G401.6 (cell line): Measurements from ENCODE around the gene SUPT3H.
"Not testable (repeated sequence)": the region's sequence is repeated elsewhere in the genome, so short reads cannot be mapped to it uniquely, and the experiment has no call there.

Experiments
- FAIRE-seq: peaks from 2 replicates; lab custom pipeline; 2012; peaks lifted over from hg19 to GRCh38; lab: Jason Lieb, UNC

The SUPT3H gene

DNA sequence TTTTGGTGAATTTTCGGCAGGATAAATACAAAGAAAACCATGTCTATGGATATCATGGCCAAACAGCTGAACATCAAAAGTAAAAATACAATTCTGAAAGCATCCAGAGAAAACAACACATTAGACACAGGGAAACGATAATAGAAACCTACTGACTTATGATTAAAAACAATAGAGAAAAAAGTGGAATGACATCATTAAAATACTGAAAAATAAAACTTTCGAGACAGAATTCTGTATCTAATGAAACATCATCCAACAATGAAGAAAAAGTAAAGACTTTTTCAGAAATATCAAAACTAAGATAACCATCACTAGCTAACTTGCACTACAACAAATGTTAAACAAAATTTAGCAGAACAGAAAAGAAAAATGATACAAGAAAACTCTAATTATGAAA lies 434.2 kb downstream of the SUPT3H start:
- FAIRE-seq = no peak

DNA sequence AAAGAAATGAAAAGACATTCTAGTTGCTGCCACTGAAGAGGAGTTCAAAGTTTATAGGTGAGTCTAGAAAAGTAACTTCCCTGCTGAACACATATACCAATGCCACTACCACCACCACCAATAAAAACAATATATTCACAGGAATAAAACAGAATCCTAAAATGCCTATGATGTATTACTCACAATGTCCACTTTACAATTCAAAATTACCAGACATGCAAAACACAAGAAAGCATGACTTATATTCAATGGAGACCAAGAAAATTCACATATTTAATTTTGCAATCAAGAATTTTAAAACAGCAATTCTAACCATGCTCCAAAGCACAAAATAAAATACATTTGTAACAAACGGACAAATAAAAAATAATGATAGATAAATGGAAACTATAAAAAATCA lies 434.9 kb downstream of the SUPT3H start:
- peak; percentile 73 for FAIRE-seq

DNA sequence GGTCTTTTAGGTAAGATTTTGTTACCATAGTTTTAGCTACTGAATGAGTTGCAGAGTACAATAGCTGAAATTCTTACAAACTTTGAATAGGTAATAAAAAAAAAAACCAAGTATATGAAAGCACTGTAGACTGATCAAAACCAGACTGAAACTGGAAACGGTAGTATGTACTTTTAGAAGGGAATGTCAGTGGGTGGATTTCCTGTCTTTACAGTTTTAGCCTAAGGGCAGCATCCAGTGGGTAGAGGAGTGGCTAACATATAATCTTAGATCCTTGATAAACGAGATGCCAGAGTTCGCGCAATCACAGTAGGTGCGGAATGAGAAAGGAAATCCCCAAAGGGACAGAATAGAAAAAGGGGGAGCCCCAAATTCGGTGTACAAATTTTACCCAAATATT lies 435.5 kb downstream of the SUPT3H start:
- FAIRE-seq = no peak

DNA sequence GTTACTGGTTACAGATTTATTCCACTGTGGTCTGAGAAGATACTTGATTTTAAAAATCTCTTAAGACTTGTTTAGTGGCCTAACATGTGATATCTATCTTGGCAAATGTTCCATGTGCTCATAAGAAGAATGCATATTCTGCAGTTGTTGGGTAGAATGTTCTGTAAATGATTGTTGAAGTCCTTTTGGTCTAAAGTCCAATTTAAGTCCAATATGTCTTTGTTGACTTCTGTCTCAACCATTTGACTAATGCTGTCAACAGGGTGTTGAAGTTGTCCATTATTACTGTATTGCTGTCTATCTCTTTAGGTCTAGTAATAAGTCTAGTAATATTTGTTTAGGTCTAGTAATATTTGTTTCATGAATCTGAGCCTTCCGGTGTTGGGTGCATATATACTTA lies 437.4 kb downstream of the SUPT3H start:
- FAIRE-seq = no peak

DNA sequence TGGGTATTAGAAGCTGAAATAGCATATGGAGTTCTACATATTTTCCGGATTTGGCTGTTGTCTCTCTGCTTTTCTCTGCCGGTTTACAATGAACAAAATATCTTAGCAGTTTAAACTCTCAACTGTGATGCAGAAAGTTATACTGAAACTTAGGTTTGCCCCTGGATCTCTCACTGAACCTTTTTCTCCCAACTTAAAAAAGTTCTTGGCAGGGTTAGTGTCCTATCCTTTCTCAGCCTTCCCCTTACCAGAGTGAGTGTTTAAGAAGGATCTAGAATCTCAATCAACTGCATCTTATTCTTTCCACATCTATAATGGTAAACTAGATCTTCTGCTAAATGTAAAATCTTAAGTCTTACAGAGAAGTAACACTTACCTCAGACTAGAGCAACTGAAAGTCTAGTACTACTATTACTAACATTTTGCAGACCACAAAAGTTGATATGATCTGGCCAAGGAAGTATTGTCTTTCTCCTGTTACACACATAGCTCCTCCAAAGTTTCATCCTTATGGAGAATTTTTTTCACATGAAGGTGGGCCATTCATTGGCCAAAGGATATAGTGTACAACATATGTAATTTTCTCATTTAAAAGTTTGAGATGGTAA lies 441.9 kb downstream of the SUPT3H start:
- no peak for FAIRE-seq

DNA sequence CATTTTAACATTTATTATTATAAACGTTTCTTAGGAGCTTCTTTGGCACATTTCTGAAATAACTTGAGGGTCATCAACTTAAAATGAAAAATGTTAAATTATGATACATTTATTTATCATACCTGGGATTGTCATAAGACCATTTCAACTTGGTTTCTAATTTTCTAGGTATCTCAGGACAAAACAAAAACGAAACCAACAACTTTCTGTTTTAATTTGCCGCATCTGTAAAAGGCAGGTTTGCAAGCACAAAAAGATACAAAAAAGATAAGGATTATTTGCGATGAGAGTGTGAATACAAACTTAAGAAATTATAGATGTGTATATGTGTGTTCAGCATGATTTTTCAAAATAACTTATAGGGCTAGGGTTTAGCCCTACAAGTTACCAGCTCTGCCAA lies 444.6 kb downstream of the SUPT3H start:
- no peak for FAIRE-seq

DNA sequence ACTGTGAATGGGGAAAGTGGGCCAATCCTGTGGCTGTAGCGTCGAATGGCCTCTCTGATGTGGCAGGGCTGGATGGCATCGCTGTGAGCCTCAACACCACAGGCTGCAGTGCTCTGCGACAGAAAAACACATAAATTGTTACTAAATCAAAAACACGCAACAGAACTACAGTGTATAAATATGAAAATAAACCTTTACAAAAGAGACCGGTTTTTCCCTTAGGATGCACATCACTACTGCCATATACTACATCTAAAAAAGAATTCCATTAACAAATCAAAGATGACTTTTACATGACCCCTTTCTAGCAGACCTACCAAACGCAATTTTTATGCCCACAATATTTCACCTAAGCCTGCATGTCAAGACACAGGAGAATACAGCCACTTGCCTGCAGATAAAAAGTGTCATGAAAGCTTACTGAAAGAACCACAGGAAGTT lies 445.1 kb downstream of the SUPT3H start:
- no peak for FAIRE-seq

DNA sequence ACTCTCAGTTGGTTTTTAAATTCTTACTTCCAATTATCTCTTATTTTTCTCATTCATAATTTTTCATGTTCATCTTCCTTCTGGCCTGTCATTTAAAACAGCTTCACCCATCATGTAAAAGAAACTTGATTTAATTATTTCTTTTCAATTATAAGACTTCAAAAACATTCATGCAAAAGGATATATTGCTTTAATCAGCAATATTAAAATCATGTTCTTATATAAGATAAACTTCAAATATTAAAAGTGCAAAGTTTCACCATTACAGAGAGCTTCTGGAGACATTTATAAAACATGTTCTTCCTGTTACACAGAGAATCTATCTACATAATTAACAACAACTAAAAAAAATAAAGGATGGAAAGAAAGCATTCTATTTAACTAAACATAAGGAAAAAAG lies 446.3 kb downstream of the SUPT3H start:
- FAIRE-seq = no peak

DNA sequence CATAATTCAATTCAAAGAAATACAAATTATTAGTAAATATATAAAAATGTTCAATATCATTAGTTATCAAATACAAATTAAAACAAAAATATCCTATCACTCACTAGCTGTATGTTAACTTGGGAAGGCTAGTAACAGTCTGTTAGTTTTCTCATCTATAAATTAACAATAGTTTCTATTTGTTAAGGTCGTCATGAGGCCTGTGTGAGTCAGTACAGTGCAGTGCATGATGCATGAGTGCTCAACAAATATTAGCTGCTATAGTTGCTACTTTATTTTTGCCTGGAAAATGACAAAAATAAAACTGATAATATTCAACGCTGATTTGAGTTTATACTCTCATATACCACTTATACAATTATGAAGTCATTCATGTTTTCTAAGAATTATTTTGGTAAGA lies 451.2 kb downstream of the SUPT3H start:
- no peak for FAIRE-seq

DNA sequence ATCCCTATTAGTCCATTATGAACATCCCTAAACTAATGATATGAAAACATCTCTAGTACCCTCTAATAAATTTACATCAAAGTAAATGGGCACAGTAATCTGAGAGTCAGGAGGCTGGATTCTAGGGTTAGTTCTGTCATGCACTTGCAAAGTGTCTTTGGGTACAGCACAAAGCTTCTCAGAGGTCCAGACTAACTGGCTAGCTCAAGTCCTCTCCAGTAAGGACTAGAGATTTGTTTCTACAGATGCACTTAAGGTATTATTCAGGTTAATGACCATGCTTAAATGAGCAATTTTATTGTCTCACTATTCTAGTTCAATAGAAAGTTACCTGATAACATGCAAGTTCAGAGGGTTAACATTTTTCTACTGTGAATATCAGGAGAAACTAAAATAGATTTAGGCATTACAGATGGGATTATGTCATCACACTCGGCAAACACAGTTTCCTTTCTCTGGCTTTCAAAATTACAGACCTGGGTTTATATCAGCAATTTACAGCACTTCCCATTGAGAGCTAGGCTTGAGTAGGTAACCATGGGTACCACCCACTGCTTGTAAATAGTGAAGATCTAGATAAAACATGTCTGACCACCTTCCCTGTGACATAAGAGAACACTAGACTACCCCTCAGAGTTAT lies 452.5 kb downstream of the SUPT3H start:
- FAIRE-seq = no peak

DNA sequence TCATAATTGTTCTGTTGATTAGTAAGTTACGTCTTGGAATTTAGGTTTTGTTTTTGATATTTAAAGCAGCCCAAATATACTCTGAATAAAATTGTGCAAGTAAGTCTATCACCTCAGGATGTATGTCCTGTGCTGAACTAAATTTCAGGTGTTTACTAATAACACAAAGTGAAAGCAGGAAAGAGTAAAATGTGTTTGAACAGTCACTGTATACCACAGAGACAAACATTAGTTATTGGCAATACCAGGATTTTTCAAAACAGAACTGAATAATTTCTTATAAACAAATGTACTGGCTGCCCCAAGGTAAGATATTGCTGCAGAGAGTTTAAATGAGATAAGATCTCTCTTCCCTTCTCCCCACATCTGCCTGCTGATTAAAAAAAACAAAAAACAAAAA lies 454.3 kb downstream of the SUPT3H start:
- no peak for FAIRE-seq

DNA sequence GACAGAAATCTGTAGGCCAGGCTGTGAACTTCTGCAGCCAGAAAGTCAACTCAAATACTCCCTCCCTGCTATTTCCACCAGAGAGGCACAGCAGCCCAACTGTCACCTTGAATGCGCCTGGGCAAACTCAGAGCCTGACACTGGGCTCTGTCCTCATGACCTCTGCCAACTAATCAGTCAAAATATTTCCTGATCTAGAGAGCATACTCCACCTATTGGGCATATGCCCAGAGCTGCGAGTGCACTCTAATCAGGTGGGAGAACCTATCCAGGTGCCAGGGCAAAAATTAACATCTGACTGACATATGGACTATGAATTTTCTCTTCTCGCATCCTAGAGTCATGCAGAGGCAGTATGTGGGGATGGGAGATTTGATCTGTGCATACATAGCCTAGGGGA lies 455.9 kb downstream of the SUPT3H start:
- no peak for FAIRE-seq

DNA sequence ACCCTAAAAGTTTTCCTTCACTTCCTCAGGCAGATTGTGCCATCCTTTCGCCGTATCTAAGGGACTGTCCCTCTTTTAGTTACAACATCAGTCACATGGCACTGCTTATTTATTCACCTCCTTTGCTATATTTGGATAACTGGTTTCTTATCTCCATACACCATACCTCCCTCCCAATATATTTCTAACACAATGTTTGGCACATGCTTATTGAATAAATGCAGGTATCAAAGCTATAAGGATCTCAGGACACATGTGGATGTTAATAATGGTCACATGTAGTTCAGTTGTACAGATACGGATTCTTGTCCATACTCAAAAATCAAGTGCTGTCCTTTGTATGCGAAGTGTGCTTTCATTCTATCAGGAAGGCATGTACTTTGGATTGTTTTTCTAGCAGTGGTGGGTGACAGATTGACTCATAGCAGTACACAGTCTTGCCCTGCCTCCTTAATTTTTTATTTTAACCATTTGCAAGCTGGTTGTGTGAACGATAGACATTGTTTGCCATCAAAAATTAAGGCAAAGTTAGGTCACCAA lies 456.7 kb downstream of the SUPT3H start:
- FAIRE-seq = no peak

DNA sequence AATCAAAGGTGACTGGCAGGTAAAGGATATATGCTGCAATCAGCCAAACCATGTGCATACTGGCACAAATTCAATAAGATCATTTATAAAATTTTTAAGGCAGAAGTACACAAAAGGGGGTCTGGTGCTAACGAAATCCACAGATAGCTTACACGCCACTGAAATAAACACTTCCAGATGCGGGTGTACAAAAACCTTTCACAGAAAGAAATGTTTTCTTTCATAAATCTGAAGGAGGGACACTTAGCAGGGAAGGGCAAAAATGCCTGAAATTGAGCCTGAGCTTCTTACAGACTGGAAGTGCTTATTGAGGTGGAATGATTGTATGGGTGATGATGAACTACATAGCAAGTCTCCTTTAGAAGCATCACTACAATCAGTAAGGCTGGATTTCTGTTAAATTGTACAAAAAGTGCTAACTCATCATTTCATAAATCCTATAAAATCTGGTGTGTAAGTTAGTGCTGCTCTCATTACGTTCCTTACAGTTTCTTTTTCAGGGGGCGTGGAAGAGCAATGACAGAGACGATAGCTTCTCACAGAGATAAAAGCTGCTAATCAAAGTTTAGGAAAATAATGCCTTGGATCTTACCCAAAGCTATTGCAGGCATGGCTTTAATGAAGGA lies 458.9 kb downstream of the SUPT3H start:
- no peak for FAIRE-seq

DNA sequence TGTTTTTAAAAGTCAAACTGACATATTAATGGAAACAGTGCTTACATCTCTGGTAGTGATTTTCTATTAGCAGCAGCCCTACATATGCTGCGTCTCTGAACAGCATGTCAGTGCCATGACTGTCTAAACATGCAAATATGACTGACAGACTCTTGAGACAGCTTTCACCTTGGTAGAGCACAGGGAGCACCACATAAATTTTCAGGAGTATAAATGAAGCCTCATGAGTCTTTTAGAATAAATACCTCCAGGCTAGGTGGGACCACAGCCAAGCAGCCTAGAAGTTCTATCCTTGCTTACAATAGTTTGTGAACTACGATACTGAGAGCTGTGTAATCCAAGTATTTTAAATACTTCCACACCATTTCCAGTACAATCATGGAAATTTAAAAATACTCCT lies 460.3 kb downstream of the SUPT3H start:
- FAIRE-seq = no peak

DNA sequence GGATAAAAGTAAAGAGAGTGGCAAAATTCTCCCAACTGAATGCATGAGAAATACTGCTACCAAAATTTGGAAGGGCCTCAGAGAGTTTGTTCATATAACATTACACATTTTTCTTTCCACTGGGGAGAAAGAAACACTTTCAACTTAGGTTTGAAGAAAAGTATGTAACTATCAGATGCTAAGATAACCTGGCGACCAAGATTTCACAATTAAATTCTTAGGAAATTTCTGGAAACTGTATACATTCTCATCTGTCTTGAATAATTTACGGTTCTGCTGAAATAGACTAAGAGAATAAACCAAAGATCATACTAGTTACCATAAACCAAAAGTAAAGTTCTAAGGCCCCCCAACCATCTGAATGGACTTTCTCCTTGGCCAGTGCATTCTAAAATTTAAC lies 462.6 kb downstream of the SUPT3H start:
- no peak for FAIRE-seq

DNA sequence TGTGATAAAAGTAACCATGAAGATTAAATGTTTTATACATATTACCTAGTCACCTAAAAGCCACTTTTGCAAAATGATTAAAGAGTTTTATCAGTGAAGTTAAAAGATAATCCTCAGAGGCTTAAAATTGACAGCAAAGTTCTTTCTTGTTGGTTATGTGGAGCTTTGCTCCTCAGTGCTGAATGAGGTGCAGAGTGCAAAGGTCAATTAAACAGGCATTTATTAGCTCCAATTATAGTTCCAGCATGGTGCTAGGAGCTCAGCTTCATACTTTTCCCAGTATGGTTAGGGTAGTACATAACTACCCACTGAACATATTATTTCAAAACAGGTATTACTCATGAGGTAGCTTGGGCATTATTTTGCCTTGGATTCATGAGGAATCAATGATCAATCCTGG lies 463.6 kb downstream of the SUPT3H start:
- no peak for FAIRE-seq

DNA sequence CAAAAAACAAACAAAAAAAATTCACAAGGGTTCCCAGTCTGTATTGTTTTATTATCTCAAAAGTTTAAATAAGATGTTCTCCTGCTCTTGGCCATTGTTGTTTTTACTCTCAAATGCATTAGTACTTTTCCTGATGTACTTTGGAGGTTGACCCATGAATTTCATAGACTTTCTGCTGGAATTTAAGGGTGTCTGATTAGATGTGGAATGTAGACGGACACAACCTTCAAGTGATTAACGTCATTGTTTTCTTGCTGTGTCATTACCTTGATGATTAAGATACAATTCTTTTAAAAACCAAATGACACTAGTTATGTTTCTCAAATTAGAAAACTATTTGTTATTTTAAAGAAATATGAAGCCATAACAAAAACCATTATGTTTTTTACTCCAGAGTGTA lies 471.0 kb downstream of the SUPT3H start:
- FAIRE-seq = no peak

DNA sequence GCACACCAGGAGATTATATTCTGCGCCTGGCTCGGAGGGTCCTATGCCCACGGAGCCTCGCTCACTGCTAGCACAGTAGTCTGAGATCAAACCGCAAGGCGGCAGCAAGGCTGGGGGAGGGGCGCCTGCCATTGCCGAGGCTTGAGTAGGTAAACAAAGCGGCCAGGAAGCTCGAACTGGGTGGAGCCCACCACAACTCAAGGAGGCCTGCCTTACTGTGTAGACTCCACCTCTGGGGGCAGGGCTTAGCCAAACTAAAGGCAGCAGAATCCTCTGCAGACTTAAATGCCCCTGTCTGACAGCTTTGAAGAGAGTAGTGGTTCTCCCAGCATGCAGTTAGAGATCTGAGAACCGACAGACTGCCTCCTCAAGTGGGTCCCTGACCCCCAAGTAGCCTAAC lies 477.4 kb downstream of the SUPT3H start:
- FAIRE-seq = not testable (repeated sequence)

DNA sequence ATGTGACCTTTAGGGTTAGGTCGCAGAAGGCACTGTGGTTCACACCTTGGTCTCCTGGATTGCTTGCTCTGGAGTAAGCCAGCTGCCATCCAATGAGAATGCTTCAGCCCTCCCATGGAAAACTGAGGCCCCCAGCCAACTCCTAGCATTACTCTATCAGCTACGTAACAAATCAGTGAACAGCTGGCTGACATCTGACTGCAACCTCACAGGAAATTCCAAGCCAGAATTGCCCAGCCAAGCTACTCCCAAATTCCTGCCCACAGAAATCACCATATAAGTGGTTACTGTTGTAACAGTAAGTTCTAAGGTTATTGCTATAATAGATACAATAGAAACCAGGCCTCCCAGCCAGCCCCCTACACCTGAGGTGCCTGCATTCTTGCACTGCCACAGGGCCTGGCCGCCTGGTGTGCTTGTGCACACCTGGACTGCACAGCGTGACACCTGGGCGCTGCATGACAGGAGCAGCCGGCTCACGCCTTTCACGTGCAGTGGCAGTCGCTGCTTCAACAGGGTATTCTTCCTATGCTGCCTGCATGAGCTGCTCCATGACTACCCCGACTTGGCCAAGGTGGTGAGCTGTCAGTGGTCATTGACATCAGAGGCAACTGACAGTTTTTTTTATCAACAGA lies 479.3 kb downstream of the SUPT3H start:
- FAIRE-seq = no peak

DNA sequence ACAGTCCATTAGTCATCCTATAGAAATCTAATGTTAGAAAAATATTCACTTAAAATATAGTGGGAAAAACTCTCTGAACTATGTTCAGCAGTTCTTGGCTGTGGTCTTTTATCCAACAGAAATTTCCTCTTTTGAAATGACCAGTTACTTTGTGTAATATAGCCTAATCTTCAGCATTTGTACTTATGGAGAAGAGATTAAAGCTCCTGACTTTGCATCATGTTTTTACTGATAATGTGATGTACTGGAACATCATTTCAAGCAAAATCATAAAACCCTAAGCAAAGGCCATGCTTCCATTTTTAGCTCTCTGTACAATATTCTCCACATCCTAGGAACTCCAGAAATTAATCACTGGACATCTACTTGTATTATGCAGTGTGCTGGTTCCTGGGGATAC lies 480.4 kb downstream of the SUPT3H start:
- no peak for FAIRE-seq

DNA sequence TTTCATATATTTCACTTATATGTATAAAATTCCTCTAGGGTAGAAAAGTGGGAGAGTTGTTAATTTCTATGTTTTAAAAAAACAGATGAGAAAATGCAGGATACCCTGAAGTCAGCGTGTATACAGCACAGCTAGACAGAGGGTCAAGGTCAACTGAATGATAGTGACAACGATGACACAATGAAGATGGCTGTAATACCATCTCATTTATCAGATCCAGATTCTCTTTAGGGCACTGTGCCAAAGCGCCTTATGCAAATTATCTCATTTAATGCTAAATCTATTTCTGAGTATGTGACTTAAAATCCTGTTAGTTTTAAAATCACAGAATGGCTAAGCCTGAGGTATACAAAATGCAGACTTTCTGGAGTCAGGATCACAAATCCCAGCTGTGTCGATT lies 481.0 kb downstream of the SUPT3H start:
- FAIRE-seq = no peak

DNA sequence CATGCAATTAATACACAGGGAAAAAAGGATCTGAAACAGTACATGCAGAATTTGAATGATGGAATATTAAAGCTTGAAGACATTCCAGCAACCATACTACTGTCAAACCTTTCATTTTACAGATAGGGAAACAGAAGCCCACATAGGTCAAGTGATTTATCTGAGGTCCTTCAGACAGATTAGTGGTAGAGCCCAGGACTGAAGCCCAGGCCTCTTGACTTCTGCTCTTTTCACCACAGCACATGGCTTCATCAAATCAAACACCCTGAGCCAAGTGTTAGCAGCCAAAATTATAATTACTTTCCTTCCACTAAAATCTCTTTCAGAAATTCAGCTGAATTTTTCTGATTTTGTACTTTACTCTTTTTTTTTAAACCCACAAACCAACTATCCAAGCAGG lies 485.2 kb downstream of the SUPT3H start:
- no peak for FAIRE-seq
